DMS 273 treated with DMSO at 0.1 percent for 48 hours (cell line): ENCODE results near the gene NOLC1.

Experiments used
- DNase-seq: peaks from one replicate; lab custom pipeline; 2025; lab: John Stamatoyannopoulos, UW

Gene NOLC1

DNA sequence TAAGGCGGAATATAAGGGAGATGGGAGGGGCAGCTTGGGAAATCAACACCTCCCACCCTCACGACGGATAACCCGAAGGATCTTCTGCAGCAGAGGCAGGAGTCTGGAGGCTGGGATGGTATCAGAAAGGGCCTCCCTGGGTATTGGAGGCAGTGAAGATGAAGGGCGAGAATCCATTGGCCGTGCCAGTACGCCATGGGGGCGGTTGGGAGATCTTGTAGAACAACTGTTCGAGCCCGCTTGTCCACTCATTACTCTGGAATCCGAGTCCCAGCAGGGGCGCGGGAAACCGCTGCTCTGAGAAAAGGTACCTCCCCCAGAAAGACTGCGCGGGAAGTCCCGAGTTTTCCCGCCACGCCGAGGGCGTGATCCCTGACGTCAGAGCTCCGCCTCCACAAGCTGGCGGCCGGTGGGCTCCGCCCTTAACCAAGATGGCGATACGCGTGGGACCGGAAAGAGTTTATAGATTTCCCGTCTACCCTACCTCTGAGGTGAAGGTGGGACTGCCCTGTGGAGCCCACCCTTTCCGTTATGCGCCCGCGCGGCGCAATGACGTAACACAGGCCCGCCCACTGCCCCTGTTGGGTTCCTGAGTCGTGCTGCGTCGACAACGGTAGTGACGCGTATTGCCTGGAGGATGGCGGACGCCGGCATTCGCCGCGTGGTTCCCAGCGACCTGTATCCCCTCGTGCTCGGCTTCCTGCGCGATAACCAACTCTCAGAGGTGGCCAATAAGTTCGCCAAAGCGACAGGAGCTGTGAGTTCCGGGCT lies at the start of gene NOLC1:
TSS of gene NOLC1 (plus strand) at position 616 of the 771 bp plus-strand sequence. CDS start at position 638, 22 bp downstream.
- peak; percentile 94 for DNase-seq

DNA sequence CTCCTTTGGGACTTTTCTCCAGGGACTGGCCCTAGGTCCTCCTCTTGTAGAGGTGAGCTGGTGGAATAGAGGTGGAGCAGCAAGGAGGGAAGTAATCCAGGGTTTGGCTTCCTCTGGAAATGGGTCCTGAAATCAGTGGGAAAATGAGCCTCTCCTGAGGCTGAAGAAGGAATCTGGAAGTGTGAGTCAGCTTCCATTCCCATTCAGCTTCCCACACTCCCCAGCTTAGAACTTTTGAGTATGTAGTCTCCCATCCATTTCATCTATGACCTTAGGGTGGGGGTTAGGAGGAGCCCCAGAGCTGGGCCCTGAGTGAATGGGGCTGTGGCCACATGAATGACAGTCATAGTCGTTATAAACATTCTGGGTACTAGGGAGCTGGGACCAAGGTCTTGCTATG lies 49.8 kb upstream of the NOLC1 start:
- no peak for DNase-seq

DNA sequence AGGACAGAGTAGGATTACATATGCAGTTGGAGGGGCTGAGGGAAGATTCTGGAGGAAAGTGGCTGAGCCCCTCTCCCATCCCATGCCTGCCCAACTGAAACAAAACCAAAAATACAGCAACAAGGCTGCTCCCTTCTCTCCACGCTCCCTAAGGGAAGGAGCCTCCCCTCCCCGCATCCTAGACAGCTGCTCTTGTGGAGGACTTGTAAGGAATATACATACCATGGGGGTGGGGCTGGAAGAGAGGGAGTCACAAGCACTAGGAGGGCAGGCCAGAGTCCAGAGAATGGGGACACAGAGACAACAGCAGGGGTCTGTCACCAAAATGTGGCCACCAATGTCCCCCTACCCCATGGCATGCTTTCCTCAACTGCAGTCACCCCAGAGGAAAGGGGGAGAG lies 45.2 kb upstream of the NOLC1 start:
- no peak for DNase-seq

GRCh38 chr10:102109166-102110116 lies 42.7 kb upstream of the NOLC1 start:
- no peak for DNase-seq

DNA sequence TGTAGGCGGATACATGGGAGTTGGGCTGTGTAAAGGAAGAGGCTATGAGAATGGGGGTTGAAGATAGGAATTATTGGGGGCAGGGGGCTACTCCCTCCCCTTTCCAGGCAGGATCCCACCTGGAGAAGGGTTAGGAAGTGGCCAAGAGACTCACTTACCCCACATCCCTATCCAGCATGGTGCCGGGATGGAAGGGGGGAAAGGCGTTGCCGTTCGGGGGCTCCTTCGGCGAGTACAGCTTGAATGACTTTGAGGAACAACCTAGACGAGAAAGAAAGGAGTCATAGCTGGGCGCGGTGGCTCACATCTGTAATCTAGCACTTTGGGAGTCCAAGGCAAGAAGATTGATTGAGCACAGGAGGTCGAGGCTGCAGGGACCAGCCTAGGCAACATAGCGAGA lies 40.9 kb upstream of the NOLC1 start:
- no peak for DNase-seq

- DNase-seq: no peak
Observed at GRCh38 chr10:102112210-102112817, 39.9 kb upstream of the NOLC1 start.

- DNase-seq: no peak
Observed at GRCh38 chr10:102113261-102113955, 38.8 kb upstream of the NOLC1 start.

DNA sequence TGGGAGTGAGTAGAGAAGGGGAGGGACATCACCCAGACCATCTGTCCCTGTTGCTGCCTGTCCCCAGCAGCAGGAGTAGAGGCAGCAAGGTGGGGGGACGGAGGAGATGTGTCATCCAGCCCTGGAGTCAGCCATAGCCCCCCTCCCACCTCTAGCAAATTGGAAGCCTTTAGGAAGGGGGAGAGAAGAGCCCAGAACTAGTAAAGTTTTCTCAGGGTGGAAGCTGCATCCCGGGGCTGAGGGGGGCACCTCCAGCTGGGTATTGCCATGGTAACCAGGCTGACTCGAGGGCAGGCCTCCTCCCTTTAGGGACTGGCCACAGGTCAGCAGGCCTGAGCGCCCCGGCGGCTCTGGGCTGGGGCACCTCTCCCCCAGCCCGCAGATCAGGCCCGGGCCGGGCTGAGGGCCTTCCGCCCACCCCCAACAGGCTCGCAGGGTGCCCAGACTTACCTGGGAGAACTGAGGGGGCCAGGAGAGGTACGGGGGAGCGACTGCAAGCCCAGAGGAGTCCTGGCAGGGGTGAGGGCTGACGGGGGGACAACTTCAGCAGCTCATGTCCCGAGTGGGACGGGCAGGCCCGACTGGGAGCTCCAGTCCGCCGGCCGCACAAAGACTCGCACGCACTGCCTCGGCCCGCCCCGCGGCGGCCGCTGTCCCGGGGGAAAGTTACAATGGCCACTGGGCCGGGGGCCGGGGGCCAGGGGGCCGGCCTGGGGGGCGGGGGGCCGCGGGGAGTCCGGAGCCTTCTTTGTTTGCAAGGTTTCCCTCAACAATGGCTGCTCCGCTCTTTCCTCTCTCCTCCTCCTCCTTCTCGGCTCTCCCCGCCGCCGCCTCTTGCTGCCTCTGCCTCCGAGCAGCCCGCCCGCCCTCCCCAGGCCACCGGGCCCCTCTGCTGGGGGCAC lies 38.0 kb upstream of the NOLC1 start:
- peak; percentile 2 for DNase-seq

DNA sequence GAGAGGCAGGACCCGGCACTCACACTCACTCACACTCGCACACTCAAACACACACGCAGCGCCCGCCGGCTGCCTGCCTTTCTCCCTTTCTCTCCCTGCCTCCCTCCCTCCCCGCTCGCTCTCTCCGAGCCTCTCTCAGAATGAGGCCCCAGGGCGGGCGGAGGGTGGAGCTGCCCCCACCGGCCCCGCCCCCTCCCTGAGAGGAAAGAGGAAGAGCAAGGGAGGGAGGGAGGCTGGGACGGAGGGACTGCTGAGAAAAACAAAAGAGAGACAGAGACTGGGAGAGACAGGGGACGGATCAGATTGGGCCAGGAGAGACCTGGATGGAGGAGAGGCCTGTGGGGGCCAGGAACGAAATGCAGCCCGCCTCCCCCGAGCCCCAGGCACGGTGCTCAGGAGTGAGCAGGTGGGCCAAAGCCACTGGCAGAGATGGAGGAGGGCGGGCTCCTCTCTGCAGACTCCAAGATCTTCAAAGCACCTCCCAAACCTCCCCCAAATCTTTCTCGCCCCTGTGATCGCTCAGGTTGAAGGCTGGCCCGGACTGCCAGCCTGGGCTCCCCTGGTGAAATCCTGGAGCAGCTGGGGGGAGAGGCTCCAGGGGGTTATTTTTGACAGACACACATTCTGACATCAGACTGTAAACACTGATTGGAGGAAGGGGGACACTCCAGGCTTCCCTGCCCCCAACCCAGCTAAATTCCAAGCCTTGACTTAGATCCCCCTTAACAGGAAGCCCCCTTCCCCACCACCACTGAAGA lies 37.1 kb upstream of the NOLC1 start:
- peak; percentile 42 for DNase-seq

GRCh38 chr10:102115775-102116174 lies 36.4 kb upstream of the NOLC1 start:
- DNase-seq: no peak

DNA sequence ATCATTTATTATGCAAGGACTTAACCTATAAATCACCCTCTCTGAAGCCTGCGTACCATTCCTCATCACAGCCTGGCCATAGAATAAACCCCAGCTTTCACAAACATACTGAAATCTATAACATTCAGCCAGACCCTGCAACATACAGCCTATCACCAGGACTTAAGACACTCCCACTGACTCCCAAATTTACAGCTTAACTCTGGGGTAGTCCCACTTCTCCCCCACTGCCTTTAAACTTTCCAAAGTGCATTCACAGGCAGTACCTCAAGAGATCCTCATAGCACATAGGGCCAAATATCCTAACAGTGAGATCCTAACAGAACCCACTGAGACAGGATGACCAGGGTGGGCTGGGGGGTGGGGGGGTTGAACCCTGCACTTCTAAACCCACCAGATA lies 35.5 kb upstream of the NOLC1 start:
- DNase-seq: no peak

DNA sequence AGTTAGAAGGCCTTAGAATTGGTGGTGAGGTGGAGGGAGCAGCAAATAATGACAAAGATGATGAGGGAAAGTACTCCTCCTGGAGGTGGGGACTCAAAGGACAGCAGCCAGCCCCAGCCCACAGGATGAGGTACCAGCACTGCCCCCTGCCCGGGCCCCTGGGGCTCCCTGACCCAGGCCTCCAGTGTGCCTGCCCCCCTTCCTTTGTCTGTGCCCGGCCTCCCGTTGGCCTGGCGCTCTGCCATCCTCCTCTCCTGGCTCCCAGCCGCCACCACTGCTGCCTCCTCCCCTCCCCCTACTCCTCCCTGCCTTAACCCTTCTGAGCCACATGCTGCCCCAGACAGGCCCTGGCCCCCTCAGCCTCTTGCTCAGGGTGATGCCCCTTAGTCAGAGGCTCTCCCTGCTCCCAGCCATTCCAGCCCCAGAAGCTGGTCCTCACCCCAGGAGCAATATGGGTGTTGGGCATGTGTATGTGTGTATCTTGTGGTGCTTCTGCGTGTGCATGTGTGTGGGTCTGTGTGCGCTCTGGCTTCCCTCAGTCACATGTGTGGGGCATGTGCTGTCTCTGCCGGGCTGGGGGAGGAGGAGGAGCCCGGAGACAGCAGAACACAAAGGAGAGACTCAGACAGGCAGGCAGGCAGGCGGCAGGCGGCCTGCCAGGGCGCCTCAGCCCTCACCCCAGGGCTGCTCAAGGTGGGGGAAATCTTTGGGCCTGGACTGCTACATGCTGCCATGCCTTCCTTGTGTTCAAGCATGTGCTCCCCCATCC lies 34.6 kb upstream of the NOLC1 start:
- peak; percentile 70 for DNase-seq

DNA sequence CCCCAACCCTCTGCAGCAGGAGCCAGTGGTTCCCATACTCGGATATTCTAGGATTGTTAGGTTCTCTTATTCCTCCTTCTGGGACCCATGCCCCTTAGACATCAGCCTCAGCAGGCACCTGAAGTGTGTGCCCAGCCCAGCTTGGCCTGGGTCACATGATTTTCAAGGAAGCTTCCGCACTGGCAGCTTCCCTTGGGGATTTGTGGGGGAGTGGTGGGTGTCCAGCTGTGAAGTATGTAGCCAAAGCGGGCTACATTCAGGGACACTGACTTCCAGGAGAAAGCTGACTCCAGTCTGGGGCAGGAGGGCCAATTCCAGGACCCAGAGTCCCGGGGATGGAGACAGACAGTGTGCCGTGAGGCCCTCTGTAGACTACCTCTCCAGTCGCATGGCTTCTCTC lies 33.3 kb upstream of the NOLC1 start:
- DNase-seq: no peak

GRCh38 chr10:102119417-102120141 lies 32.6 kb upstream of the NOLC1 start:
- peak; percentile 34 for DNase-seq

GRCh38 chr10:102120142-102120990 lies 31.8 kb upstream of the NOLC1 start, which contains the start of gene LDB1:
TSS of gene LDB1 (minus strand) at chr10:102120368. CDS start at chr10:102120110, 258 bp downstream.
- peak; percentile 73 for DNase-seq

- peak; percentile 60 for DNase-seq
Observed at GRCh38 chr10:102120991-102121738, 31.0 kb upstream of the NOLC1 start.
